Stimulated activated naive CD8-positive, alpha-beta T cell treated with anti-CD3 and anti-CD28 coated beads, Interleukin-15, amount 100 ng/mL, for 72 hours (primary cell): ENCODE results near the gene MAEA.
"Not testable (repeated sequence)": the region's sequence is repeated elsewhere in the genome, so short reads cannot be mapped to it uniquely, and the experiment has no call there.

Experiments used
- ATAC-seq: fragments of 150-1000 bp; cut with Tn5 transposase; 2 replicates; pipeline ENCODE4 v1.10.0; 2021; ENCODE audit warnings: mild to moderate bottlenecking, moderate library complexity
- DNase-seq, 2 donors: peaks; one replicate each; pipeline ENCODE4 v3.0.0; 2021 to 2022
- H3K27ac Mint-ChIP-seq, 2 donors: one replicate each; pipeline ENCODE4 v1.8.0; 2022; ENCODE audit warnings: mild to moderate bottlenecking in 2 of 2, mixed read lengths in 2 of 2, moderate library complexity in 2 of 2
- H3K27me3 Mint-ChIP-seq: one replicate; pipeline ENCODE4 v1.8.0; 2022; ENCODE audit warnings: mixed read lengths
- H3K4me1 Mint-ChIP-seq: one replicate; pipeline ENCODE4 v1.8.0; 2022; ENCODE audit warnings: mild to moderate bottlenecking, mixed read lengths
- H3K4me3 Mint-ChIP-seq, 2 donors: one replicate each; pipeline ENCODE4 v1.8.0; 2022; ENCODE audit warnings: mild to moderate bottlenecking in 2 of 2, mixed read lengths in 2 of 2, moderate library complexity in 1 of 2
- H3K9me3 Mint-ChIP-seq, 2 donors: one replicate each; pipeline ENCODE4 v1.8.0; 2022; ENCODE audit warnings: mixed read lengths in 2 of 2

Gene MAEA

DNA sequence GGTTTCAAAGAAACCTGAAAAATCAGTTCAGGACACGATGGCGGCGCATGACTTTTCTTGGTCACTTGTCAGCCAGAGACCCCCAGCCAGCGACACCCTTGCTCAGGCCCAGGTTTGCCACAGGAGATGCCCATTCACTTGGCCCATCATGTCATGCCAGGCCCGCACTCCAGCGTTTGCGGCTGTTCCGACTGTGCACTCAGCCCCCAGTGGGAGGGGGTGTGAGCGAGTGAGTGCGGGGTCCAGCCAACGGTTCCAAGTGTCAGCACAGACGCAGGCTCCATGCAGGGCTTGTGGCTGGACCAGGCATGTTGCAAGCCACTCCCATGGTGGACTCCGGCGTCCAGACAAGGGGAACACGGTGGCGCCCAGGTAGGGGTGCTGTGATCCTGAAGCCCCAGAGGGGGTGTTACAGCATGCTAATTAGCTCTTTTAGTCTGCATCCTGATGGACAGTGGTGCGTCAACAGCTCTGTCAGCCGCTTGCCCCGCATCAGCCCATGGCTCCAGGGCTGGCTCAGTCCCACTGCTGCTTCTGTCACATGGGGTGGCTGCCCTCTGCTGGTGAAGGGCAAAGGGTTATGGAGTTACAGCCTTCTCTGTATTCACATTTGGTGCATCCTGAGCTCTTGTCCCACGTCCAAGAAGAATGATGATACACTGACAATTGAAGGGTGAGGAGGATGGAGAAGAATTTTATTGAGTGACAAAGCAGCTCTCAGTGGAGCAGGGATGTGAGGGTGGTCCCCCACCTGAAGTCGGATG, 3.7 kb upstream of the MAEA start:
- ATAC-seq (peak; percentile 27), DNase-seq (peak; percentile 46 to 68)
- Mint-ChIP-seq H3K4me1 (peaks cover 14% of the 10 kb centered on the region), H3K27ac (no peak overlapping the region), H3K4me3 (no peak overlapping the region), H3K27me3 (no peaks in the 10 kb centered on the region), H3K9me3 (peaks cover 5 to 7% of the 10 kb centered on the region in 2 donors)

GRCh38 chr4:1288786-1289185, 905 bp upstream of the MAEA start:
- peak overlapping the region; percentile 54 to 95 for H3K27ac Mint-ChIP-seq
- DNase-seq (no peak), ATAC-seq (no peak)
- peak overlapping the region; percentile 90 to 98 for H3K4me3 Mint-ChIP-seq
- no peaks in the 10 kb centered on the region for H3K27me3 Mint-ChIP-seq
- H3K9me3 Mint-ChIP-seq = peaks cover 5 to 7% of the 10 kb centered on the region in 2 donors
- H3K4me1 Mint-ChIP-seq = peaks cover 39% of the 10 kb centered on the region

DNA sequence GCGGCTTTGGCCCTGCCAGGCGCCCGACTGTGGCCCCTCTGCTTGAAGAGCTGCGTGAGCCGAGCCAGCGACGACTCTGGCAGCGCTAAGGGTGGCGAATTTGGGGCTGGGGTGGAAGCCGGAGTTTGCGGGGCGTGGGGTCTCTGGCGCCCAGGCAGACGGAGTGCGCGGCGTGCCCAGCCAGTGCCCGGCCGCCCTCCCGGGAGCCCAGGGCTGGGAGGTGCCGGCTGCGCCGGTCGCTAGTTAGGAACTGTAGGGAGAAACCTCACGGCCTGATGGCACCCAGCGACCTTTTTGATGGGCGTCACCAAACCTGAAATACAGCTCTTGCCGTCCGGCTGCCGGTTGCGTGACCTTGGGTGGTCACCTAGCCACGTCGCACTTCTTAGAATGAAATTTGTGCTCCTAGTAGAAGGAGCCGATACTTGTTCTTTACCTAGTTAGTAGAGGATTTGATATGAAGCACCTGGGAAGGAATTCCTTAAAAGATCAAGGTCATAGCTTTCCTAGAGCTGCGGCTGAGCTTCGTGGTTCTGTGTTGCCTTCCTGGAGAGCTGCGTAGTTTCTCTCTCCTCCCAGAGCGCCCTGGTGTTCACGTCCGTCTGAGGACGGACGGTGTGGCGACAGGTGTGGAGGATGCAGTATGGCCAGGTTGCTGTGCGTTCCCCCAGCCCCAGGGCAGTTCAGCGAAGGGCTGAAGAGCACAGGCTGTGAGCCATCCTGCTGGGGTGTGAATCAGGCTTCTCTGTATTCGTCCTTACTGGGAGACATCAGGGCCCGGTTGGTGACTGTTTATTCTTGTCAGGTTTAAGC, 680 bp downstream of the MAEA start:
- DNase-seq = no peak
- peak overlapping the region; percentile 90 to 98 for H3K4me3 Mint-ChIP-seq
- peak overlapping the region; percentile 94 to 98 for H3K27ac Mint-ChIP-seq
- no peaks in the 10 kb centered on the region for H3K27me3 Mint-ChIP-seq
- no peak for ATAC-seq
- peaks cover 5 to 7% of the 10 kb centered on the region in 2 donors for H3K9me3 Mint-ChIP-seq
- H3K4me1 Mint-ChIP-seq = peaks cover 55% of the 10 kb centered on the region

- peaks cover 56% of the 10 kb centered on the region for H3K4me1 Mint-ChIP-seq
- peaks cover 4 to 5% of the 10 kb centered on the region in 2 donors for H3K9me3 Mint-ChIP-seq
- H3K27me3 Mint-ChIP-seq = no peaks in the 10 kb centered on the region
Observed at GRCh38 chr4:1291091-1291490, 1.4 kb downstream of the MAEA start.

DNA sequence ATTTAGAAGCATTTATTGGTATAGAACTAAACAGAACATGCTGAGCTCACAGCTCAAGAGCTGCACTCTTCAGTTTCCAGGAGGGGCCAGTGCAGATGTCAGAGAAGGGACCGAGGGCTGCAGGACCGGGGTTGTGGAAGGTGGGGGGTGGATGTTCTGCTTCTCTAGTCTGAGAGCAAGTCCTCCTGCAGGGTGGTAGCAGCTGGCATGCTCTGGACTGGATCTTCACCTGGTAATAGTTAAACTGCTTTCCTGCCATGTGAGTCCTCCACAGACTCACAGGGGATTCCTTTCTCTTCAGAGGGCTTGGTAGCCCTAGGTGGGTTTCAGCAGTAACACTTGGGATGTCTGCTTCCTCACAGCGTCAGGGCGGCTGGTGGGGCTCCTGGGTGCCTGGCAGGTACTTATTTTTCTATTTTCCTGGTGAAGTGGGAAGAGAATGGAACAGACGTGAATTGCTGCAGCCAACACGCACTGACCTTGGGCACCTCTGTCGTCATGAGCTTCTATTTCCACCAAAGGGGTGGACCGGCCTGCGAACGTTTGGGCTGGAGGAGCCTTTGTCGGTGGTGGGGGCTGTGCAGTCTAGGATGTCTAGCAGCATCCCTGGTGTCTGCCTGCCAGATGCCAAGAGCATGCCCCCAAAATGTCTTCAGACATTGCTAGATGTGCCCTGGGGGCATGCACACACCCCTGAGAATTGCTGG, 2.5 kb downstream of the MAEA start:
- H3K27ac Mint-ChIP-seq = peak overlapping the region; percentile 2 to 95
- DNase-seq = no peak
- no peak for ATAC-seq
- H3K27me3 Mint-ChIP-seq = no peaks in the 10 kb centered on the region
- H3K4me3 Mint-ChIP-seq = peak overlapping the region; percentile 90 to 98
- H3K9me3 Mint-ChIP-seq = no peaks in the 10 kb centered on the region
- H3K4me1 Mint-ChIP-seq = peaks cover 66% of the 10 kb centered on the region

More at GRCh38 chr4:1291091-1291490, 1.4 kb downstream of the MAEA start:
- no peak for ATAC-seq
- H3K4me3 Mint-ChIP-seq = peak overlapping the region; percentile 90 to 98
- peak overlapping the region; percentile 87 to 98 for H3K27ac Mint-ChIP-seq
- no peak for DNase-seq

- ATAC-seq, H3K9me3 Mint-ChIP-seq, H3K27me3 Mint-ChIP-seq, H3K4me3 Mint-ChIP-seq, DNase-seq: not testable (repeated sequence)
- Mint-ChIP-seq H3K27ac (peak overlapping the region in 1 of 2 donors; percentile 95), H3K4me1 (peaks cover 71% of the 10 kb centered on the region)
Observed at GRCh38 chr4:1292703-1293011, 3.0 kb downstream of the MAEA start.

DNA sequence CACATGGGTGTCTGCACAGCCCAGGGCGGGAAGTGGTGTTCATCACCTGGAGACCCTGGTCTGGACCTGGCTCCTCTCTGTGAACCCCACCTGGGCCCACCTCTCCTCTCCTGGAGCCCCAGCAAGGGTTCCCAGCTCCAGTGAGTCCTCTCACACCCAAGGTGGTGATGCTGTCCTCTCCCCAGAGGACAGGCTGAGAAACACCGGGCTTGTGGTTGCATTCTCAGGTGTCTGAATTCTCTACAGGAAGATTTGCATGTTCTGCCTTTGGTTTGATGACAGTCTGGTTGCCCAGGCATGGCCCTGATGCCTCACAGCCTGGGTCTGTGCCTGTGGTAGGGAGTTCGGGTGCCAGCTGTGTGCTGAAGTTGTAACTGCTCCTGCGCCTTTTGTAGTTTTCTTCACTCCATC, 3.8 kb downstream of the MAEA start:
- ATAC-seq = no peak
- H3K4me3 Mint-ChIP-seq = no peak overlapping the region

DNA sequence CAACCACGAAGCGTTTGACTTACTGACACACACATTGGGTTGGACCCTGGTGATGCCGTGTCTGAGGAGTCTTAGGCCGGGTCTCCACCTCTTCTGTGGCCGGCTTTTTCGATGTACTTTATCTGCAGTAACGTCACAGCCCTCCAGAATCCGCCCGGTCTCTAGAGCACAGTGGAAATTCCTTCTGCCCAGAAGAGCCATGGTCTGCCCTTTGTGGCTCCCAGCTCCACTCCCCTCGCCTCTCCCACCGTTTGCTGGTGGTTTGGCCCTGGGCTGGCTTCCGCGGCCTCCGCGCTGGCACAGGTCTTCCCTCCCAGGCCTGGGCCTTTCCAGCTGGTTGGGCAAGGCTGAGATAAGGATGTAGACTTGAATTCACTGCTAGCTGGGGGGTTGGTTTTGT, 4.3 kb downstream of the MAEA start:
- Mint-ChIP-seq H3K4me1 (peaks cover 76% of the 10 kb centered on the region), H3K9me3 (no peaks in the 10 kb centered on the region), H3K27ac (peak overlapping the region in 1 of 2 donors; percentile 83), H3K4me3 (no peak overlapping the region), H3K27me3 (no peaks in the 10 kb centered on the region)
- ATAC-seq (no peak), DNase-seq (no peak)

More for the DNA sequence above, 3.8 kb downstream of the MAEA start:
- peaks cover 75% of the 10 kb centered on the region for H3K4me1 Mint-ChIP-seq
- H3K27me3 Mint-ChIP-seq = no peaks in the 10 kb centered on the region
- no peaks in the 10 kb centered on the region for H3K9me3 Mint-ChIP-seq
- no peak for DNase-seq
- H3K27ac Mint-ChIP-seq = peak overlapping the region in 1 of 2 donors; percentile 83

DNA sequence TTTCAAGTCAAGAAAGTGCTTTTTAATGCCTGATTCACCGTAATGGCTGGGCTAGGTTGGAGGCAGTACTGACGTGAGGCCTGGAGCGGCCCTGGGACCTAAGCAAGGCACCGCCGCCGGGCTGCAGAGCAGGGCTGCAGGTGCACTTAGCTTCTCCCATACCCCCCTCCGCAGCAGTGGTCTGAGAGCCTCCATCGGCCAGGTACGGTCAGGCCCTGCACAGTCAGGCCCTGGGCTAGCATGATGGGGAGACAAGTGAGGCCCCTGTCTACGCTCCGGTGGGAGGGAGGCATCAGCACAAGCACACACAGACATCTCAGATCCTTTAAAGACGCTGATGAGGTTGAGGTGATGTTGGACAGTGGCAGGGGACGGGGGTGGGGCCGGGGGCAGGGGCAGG, 4.7 kb downstream of the MAEA start:
- H3K4me1 Mint-ChIP-seq = peaks cover 80% of the 10 kb centered on the region
- H3K4me3 Mint-ChIP-seq = no peak overlapping the region
- ATAC-seq = no peak
- no peak overlapping the region for H3K27ac Mint-ChIP-seq
- no peaks in the 10 kb centered on the region for H3K9me3 Mint-ChIP-seq
- H3K27me3 Mint-ChIP-seq = no peaks in the 10 kb centered on the region
- DNase-seq = no peak

- H3K9me3 Mint-ChIP-seq = no peaks in the 10 kb centered on the region
- H3K4me1 Mint-ChIP-seq = peaks cover 85% of the 10 kb centered on the region
- peak overlapping the region; percentile 69 to 80 for H3K27ac Mint-ChIP-seq
- ATAC-seq (no peak), DNase-seq (no peak)
- H3K27me3 Mint-ChIP-seq = no peaks in the 10 kb centered on the region
- no peak overlapping the region for H3K4me3 Mint-ChIP-seq
Observed at GRCh38 chr4:1294891-1295290, 5.2 kb downstream of the MAEA start.

DNA sequence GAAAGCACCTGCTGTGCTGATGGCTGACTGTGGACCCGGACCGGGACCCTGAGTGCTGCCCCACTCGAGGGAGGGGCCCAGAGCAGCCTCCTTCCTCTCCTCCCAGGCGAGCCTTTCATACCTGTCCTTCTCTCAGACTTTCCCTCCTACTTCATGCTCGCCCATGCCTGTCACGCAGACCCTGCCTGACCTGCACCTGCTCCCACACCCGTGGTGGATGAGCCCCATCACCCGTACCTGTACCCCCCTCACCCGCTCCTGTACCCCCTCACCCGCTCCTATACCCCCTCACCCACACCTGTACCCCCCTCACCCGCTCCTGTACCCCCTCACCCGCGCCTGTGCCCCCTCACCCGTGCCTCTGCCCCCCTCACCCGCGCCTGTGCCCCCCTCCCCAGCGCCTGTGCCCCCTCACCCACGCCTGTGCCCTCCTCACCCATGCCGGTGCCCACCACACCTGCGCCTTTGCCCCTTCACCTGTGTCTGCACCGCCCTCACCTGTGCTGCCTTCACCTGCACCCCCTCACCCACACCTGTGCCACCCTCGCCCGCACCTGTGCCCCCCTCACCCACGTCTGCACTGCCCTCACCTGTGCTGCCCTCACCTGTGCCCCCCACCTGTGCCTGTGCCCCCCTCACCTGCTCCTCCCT, 5.8 kb downstream of the MAEA start:
- no peaks in the 10 kb centered on the region for H3K27me3 Mint-ChIP-seq
- H3K27ac Mint-ChIP-seq = no peak overlapping the region
- H3K4me3 Mint-ChIP-seq = no peak overlapping the region
- H3K9me3 Mint-ChIP-seq = no peaks in the 10 kb centered on the region
- DNase-seq = no peak
- peaks cover 89% of the 10 kb centered on the region for H3K4me1 Mint-ChIP-seq
- peak; percentile 68 for ATAC-seq

DNA sequence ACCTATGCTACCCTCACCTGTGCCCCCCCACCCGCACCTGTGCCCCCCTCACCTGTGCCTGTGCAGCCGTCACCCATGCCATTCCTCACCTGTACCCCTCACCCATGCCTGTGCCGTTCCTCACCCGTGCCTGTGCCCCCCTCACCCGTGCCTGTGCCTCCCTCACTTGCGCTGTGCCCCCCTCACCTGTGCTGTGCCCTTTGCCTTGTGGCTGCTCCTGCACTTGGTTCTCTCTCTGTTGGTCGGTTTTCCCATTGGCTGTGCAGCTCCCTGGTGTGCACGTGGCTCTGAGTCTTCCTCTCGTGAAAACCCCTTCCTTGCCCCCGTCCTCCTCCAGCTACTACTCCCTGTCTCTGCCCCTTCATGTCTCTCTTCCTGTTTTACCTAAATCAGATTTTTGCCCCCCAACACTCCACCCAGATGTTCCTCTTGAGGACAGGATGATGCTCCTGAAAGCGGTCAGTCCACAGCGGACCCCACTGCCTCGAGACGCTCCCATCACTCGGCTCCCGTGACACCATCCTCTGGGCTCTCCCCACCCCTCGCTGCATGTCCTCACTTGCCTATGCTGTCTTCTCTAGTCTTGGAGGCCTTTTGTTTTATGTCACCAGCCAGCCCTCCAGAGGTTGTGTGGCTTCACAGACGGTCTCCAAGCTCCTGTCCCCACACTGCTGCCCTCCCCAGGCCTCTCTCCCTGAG, 6.8 kb downstream of the MAEA start:
- H3K27me3 Mint-ChIP-seq = no peaks in the 10 kb centered on the region
- H3K4me1 Mint-ChIP-seq = peaks cover 89% of the 10 kb centered on the region
- ATAC-seq (no peak), DNase-seq (no peak)
- H3K27ac Mint-ChIP-seq = peak overlapping the region; percentile 22 to 61
- no peak overlapping the region for H3K4me3 Mint-ChIP-seq
- no peaks in the 10 kb centered on the region for H3K9me3 Mint-ChIP-seq

DNA sequence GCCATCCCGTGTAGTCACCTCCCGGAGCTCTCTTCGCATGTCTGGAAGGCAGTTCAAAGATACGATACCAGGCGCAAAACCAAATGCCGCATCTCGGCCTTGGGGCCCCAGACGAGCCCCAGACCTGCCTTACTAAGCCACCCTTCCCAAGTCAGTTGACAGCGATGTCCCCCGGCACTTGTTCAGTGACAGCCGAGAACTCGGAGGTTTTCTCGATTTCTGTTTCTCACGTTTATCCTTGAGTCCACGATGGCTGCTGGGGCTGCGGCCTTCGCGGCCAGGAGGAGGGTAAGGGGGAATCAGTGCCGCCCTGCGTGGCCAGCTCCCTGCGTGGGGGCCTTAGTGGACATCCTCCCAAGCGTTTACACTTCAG, 7.3 kb downstream of the MAEA start:
- H3K4me3 Mint-ChIP-seq = no peak overlapping the region
- no peaks in the 10 kb centered on the region for H3K9me3 Mint-ChIP-seq
- DNase-seq (no peak), ATAC-seq (no peak)
- no peaks in the 10 kb centered on the region for H3K27me3 Mint-ChIP-seq
- H3K4me1 Mint-ChIP-seq = peaks cover 85% of the 10 kb centered on the region
- peak overlapping the region in 1 of 2 donors; percentile 22 for H3K27ac Mint-ChIP-seq

GRCh38 chr4:1297456-1298325, 8.0 kb downstream of the MAEA start:
- DNase-seq = no peak
- ATAC-seq = no peak
- Mint-ChIP-seq H3K4me1 (peaks cover 78% of the 10 kb centered on the region), H3K27ac (peak overlapping the region in 1 of 2 donors; percentile 61), H3K27me3 (no peaks in the 10 kb centered on the region), H3K9me3 (no peaks in the 10 kb centered on the region), H3K4me3 (no peak overlapping the region)
